Measurements from ENCODE around the gene OTOP1.
A peak's percentile ranks its signal among the peaks of the same experiment; 100 is the strongest.
"Not testable (repeated sequence)": the region's sequence is repeated elsewhere in the genome, so short reads cannot be mapped to it uniquely, and the experiment has no call there.

Gene OTOP1

GRCh38 chr4:4227510-4228355, 1.0 kb upstream of the OTOP1 start:
- DNase-seq = no peak

- no peak for DNase-seq
These were observed 669 bp downstream of the OTOP1 start for GRCh38 chr4:4225915-4226605.

GRCh38 chr4:4217113-4217512, 9.6 kb downstream of the OTOP1 start:
- DNase-seq = no peak

GRCh38 chr4:4216648-4217047, 10.1 kb downstream of the OTOP1 start:
- no peak for DNase-seq

- DNase-seq = not testable (repeated sequence)
These were observed 13.1 kb downstream of the OTOP1 start for GRCh38 chr4:4213674-4214073.

DNA sequence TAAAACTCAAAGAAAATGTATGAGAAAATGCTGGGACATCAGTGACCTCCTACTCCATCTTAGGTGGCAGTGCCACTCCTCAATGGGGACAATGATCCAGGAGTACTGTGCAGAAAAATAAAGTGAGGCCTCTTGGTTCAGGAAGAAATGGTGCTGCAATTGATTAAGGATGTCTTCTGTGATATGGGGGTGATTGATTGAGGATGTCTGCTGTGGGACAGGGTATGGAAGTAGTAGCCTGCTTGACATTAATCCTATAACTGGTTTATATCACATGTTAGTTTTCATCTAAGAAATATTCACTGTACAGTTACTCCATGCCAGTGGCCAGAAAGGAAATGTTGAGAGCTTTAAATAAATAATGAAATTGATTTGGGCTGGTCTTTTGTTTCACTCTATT, 20.5 kb downstream of the OTOP1 start:
- DNase-seq = no peak

DNA sequence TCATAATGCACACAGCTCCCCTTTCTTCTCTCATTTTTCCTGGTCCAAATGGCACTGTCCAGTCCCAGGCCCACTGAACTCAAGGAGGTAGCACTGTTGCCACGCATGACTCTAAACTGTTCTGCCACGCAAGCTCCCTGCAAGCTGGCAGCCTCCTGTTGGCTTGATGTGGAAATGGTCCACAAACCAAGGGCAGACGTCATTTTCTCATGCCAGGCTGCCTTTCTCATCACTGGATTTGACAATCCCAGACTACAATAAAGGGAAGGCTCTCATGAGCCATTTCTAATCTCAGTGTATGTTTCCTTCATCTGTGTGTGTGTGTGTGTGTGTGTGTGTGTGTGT, 22.4 kb downstream of the OTOP1 start:
- no peak for DNase-seq

GRCh38 chr4:4203688-4204400, 22.9 kb downstream of the OTOP1 start:
- no peak for DNase-seq

DNA sequence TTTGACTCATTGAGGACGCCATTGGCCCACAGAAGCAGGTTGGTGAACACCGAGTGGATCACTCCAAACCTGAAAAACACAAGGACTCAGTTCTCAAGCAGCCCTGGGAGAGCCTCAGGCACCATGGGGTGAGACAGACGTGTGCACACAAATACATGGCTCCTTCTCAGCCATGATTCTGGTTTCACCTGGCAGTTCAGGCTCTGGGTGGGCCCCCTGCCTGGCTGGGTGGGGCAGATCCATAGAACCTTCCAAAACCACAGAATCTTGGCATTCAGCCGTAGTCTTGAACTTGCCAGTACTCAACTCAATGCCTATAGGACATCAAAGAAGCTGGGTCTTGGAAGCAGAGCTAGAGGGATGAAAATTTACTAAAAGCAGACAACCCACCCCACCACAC, 24.2 kb downstream of the OTOP1 start:
- no peak for DNase-seq

- DNase-seq = no peak
These were observed 26.1 kb downstream of the OTOP1 start for GRCh38 chr4:4200624-4201023.

DNA sequence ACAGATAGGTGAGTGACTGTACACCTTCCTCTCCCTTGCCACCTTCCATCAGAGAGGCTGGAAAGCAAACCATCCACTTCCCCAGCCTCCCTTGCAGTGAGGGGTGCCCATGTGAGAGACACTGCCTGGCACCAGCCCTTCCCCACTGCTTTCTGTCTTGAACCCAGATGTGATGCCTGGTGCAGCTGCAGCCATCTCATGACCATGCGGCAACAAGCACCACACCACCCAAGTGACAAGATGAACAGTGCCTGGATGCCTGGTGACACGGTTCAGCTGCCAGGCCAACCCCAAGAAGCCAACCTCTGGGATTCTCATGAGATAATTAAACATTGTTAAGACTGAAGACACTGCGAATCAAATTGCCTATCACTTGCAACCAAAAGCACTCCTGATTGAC, 31.4 kb downstream of the OTOP1 start:
- no peak for DNase-seq

DNA sequence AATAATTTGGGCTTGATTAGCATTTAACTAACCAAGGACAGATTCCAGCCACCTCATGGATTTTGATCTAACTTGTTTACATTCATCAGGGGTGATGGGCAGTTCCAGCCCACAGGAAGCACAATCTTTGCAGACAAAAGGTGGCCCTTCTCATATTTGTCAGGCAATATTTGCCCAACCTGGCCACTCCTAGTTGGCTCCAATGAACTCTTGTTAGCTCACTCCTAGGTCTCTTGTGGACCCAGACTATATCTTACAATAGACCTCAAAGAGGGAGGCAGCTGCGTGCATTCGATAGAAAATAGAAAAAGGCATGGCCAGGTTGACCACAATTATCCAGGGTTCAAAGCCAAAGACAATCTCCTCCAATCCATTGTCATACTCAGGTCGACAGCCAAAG, 38.2 kb downstream of the OTOP1 start:
- not testable (repeated sequence) for DNase-seq

- no peak for DNase-seq
These were observed 41.2 kb downstream of the OTOP1 start for GRCh38 chr4:4185528-4185927.

DNA sequence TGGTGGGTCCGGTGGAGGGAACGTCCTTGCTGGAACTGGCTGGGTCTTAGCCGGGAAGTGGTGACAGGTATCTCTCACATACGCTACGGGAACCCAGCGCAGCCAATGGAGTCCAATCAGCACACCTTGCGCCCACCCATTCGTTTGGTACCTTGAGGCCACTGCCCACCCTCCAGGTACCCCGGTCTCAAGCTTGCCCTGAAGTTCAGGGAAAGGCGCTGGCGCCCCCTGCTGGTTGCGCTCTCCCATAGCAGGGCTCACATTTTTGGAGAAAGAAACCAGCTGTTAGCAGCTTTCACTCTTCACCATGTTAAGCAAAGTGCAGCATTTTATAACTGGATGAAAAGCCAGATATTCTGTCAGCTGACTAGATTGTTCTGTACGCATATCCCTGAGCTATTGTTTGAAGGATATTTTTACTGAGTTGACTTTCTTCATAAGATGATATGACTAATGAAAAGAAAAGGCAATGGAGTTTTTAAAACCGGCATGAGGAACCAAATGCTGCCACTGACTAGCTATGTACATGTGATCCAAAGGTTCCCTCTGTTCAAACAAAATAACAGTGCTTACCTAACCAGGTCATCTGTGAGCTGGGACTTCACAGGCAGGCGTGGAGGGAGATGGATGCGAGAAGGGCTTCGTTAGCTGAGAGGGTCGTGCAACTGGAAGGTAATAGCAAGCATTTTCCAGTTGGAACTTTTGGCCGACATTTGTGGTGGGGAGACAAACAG, 43.7 kb downstream of the OTOP1 start:
- peak; percentile 46 for DNase-seq

DNA sequence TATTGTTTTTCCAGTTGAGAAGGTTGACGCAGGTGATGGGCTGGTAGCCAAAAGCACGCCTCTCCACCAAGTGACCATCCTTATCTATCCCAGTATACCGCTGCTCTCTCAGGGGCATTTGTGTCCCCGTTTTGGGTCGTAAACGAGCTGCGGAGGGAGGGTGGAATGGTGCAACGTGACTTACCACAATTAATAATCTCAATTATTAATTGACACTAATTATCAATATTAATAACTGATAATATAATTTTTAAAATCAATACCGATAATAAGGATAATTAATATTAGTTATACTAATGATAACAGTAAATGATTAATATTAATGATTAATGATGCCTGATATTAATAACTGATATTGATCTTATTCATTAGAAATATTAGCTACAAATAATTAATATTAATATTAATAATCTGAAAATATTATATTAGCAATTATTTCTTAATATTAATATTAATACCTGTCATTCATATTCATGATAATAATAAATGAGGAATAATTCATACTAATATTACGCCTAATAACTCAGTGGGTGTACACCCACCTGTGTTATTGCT, 56.1 kb downstream of the OTOP1 start:
- no peak for DNase-seq

- DNase-seq = not testable (repeated sequence)
These were observed 58.5 kb downstream of the OTOP1 start for GRCh38 chr4:4167981-4168780.

- not testable (repeated sequence) for DNase-seq
These were observed 59.7 kb downstream of the OTOP1 start for GRCh38 chr4:4166986-4167385.

DNA sequence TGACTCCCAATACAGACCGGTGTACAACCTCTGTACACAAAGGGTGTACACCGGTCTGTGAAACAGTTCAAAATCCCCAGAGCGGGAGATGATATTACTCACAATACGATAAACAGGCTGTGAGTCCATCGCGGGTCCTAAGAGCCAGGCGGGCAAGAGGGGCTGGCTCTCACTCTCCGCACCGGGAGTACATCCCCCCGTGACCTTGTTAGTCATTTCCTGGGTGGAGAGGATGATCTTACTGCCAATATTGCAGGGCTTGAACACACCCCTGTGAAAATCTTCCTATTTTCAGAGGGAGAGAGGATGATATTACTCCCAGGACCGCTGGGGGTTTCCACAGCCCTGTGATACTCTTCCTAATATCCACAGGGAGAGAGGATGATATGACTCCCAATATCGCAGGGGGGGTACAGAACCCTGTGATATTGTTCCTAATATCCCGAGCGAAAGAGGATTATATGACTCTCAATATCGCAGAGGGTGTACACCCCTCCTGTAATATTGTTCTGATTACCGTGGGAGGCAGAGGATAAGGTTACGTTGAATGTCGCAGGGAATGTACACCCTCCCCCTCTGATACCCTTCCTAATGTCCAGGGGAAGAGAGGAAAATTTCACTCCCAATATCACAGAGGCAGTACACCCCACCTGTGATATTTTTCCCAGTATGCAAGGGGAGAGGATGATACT, 60.9 kb downstream of the OTOP1 start:
- DNase-seq = not testable (repeated sequence)

- DNase-seq = not testable (repeated sequence)
These were observed 62.1 kb downstream of the OTOP1 start for GRCh38 chr4:4164532-4165173.

DNA sequence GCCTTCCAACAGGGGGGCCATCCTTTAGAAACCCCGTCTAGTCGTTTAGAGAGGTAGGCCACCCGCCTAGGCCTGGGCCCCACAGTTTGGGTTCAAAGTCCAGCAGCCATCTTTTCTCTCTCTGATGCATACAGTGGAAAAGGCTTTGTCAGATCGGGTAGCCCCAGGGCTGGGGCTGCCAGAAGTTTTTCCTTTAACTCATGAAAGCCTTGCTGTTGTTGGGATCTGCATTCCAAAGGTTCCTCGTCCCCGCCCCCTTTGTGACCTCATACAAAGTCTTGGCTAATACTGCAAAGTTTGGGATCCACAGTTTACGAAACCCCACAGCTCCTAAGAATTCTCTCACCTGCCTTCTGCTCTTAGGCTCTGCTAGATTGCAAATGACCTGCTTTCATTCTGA, 64.5 kb downstream of the OTOP1 start:
- DNase-seq = not testable (repeated sequence)

All from activated CD4-positive, alpha-beta T cell treated with anti-CD3 and anti-CD28 coated beads, Interleukin-2, Interleukin-6, amounts not matched to agents 100 ng/mL and 50 ng/mL, durations not matched to agents 16 hours and 8 hours (primary cell).